NB4 (cell line): ENCODE data around the gene CDH18.

Source experiments
- POLR2A ChIP-seq: IDR thresholded peaks from 2 replicates; pipeline ENCODE4 v1.6.1; 2011; ENCODE audit warnings: mild to moderate bottlenecking; ENCODE audit not compliant: insufficient read length; ENCODE audit errors: extremely low read depth
- TF ChIP-seq, protein P1 (sequence below): IDR thresholded peaks from one replicate; pipeline ENCODE4 v1.5.1; 2012; ENCODE audit warnings: low read depth, low read length
- TF ChIP-seq, protein P2 (sequence below): IDR thresholded peaks from 2 replicates; pipeline ENCODE4 v1.6.1; 2011; ENCODE audit warnings: low read depth, low read length

DNA sequence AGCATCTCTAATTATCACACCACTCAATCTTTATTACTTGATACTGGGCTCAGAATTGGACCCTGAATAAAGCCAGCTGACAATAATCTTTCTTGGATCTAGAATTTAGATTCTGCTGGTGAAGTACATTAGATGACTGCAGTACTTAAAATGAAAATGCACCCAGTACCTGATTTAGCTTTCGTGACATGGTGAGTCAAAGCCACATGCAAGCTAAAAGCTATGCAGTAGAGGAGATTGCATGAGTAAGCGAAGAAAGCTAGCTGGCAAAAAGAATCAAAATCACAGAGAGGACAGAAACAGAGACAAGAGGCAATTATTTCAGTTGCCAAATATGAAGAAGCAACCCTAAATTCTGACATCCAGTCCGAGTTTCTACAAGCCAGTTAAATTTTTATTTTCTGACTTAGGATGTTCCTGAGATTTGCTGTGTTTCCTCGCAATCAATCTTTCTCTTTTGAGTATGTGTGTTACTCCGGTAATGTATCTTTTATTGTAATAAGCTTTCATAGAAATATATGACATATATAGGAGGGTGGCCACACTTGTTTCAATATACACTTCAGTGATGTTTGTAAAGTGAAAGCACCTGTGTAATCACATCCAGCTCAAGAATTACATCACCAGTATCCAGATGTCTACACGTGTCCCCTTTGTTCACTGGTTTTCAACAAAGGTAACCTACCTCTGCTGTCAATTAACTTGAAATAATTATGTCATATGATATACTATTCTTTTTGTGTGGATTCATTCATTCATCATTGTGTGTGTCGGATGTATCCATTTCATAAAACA lies 101.7 kb downstream of the CDH18 start:
- TF ChIP-seq, protein P1, sequence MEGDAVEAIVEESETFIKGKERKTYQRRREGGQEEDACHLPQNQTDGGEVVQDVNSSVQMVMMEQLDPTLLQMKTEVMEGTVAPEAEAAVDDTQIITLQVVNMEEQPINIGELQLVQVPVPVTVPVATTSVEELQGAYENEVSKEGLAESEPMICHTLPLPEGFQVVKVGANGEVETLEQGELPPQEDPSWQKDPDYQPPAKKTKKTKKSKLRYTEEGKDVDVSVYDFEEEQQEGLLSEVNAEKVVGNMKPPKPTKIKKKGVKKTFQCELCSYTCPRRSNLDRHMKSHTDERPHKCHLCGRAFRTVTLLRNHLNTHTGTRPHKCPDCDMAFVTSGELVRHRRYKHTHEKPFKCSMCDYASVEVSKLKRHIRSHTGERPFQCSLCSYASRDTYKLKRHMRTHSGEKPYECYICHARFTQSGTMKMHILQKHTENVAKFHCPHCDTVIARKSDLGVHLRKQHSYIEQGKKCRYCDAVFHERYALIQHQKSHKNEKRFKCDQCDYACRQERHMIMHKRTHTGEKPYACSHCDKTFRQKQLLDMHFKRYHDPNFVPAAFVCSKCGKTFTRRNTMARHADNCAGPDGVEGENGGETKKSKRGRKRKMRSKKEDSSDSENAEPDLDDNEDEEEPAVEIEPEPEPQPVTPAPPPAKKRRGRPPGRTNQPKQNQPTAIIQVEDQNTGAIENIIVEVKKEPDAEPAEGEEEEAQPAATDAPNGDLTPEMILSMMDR, result no peak
- no peak for TF ChIP-seq POLR2A
- TF ChIP-seq, protein P2, sequence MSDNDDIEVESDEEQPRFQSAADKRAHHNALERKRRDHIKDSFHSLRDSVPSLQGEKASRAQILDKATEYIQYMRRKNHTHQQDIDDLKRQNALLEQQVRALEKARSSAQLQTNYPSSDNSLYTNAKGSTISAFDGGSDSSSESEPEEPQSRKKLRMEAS, result no peak
